Mammary epithelial cell (primary cell): ENCODE measurements around the gene RNF175.
A peak's percentile ranks its signal among the peaks of the same experiment; 100 is the strongest.

Source experiments
- EZH2 ChIP-seq: IDR thresholded peaks from 2 replicates; pipeline ENCODE4 v1.6.1; 2012; ENCODE audit warnings: low read length, inconsistent platforms, borderline replicate concordance
- TF ChIP-seq, protein P1 (sequence below), 2 donors: IDR thresholded peaks in 1 of 2; conservative IDR thresholded peaks in 1 of 2; 2 replicates each; pipeline ENCODE4 v1.5.1; 2011 to 2012; ENCODE audit warnings: inconsistent platforms in 2 of 2, low read length in 2 of 2, mild to moderate bottlenecking in 2 of 2, control low read depth in 1 of 2, low read depth in 1 of 2; ENCODE audit not compliant: insufficient read depth in 1 of 2; ENCODE audit errors: extremely low read depth in 1 of 2

- TF ChIP-seq, protein P1, sequence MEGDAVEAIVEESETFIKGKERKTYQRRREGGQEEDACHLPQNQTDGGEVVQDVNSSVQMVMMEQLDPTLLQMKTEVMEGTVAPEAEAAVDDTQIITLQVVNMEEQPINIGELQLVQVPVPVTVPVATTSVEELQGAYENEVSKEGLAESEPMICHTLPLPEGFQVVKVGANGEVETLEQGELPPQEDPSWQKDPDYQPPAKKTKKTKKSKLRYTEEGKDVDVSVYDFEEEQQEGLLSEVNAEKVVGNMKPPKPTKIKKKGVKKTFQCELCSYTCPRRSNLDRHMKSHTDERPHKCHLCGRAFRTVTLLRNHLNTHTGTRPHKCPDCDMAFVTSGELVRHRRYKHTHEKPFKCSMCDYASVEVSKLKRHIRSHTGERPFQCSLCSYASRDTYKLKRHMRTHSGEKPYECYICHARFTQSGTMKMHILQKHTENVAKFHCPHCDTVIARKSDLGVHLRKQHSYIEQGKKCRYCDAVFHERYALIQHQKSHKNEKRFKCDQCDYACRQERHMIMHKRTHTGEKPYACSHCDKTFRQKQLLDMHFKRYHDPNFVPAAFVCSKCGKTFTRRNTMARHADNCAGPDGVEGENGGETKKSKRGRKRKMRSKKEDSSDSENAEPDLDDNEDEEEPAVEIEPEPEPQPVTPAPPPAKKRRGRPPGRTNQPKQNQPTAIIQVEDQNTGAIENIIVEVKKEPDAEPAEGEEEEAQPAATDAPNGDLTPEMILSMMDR (conservative IDR thresholded peaks at IDR 0.05 in 1 of 2, IDR thresholded peaks at IDR 0.05 in 1 of 2; ENCODE audit: extremely low read depth in 1 of 2, insufficient read depth in 1 of 2, low read depth in 1 of 2, low read length in 2 of 2): peak in 1 of 2 donors; percentile 33
- TF ChIP-seq EZH2: no peak
Observed at GRCh38 chr4:153684182-153684970, 75.4 kb downstream of the RNF175 start, which contains the start of gene TLR2.
